ENCODE measurements around the gene UEVLD.

Gene UEVLD

DNA sequence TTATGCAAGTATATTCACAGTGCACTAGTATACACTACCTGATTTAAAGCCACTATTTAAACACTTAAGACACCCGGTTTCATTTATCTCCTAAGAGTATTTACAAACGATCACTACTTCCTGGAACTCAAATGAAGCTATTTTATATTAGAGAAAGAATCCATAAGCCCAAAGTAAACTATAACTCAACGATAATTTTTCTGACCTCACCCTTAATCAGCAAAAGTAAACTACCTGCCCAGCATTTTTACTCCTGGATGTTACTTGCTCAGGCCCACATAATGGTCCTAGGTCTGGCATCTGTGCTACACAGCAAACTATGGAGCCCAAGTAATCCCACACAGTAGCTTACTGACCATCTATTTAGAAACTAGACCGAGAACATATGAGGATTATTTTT is 95.2 kb downstream of the UEVLD start:
- no peak for TF ChIP-seq CTCF (IDR thresholded peaks at IDR 0.05)

GRCh38 chr11:18492888-18493287 is 95.6 kb downstream of the UEVLD start:
- TF ChIP-seq CTCF (IDR thresholded peaks at IDR 0.05): no peak

DNA sequence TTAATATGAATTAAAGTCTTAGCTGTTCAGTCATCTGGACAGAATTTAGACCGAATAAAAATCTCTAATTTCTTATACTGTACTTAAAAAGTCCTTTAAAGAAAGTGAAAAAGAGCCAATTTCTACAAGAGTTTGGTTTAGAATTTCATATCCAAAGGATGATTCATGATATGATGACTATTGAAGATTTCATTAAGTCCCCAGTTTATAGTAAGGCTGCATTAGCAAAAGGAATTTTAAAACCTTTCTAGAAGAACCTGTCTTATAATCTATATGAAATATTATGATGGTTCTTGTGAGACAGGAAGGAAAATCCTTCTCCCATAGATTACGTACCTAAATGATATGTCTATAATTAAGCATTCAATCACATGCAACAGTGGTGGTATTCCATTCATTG is 96.6 kb downstream of the UEVLD start:
- no peak for TF ChIP-seq CTCF (IDR thresholded peaks at IDR 0.05)

DNA sequence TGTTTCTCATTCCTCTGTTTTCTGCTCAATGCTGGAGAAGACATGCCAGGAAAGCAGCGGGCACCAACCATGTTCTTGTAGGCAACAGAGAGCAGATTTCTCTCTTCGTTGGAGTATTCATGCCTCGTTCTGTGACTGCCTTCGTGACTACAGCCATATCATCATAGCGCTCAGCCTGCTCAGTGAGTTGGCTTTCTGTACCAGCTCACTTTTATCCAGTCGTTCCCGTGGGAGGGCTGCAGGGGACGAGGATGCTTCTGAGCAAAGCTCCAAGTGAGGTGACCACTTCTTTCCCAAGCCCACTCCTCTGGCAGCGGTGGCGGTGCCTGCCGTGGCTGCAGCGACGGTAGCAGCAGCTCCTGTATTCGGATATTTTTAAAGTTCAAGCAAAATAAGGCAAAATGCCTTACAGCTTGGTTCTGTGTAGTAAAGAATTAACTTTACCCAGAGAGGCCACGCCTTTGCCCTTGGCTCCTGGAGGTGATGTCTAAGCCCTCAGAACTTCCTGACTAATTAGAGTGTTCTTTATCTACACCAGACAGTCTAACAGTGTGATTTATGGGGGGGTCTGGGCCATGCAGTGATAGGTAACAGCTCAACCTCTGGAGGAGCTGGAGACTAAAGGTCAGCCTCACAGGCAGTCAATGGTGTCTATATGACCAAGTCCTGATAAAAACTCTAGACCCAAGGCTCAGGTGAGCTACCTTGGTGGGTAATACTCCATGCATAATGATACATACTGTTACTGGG is 97.6 kb downstream of the UEVLD start:
- TF ChIP-seq CTCF (IDR thresholded peaks at IDR 0.05): no peak

DNA sequence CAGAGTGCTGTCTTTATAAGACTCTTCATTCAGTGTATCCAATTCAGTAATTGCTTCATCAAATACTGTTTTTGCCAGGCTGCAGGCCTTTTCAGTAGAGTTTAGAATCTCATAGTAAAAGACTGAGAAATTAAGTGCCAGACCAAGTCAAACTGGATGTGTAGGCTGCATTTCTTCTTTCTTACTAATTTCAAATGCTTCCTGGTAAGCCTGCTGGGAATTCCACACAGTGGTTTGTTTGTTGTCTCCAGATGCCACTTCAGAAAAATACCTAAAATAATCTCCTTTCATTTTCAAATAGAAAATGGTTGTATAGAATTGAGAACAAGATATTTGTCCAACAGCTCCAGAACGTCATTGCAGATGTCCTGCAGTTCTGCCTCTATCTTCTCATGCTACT is 98.2 kb downstream of the UEVLD start:
- no peak for TF ChIP-seq CTCF (IDR thresholded peaks at IDR 0.05)

DNA sequence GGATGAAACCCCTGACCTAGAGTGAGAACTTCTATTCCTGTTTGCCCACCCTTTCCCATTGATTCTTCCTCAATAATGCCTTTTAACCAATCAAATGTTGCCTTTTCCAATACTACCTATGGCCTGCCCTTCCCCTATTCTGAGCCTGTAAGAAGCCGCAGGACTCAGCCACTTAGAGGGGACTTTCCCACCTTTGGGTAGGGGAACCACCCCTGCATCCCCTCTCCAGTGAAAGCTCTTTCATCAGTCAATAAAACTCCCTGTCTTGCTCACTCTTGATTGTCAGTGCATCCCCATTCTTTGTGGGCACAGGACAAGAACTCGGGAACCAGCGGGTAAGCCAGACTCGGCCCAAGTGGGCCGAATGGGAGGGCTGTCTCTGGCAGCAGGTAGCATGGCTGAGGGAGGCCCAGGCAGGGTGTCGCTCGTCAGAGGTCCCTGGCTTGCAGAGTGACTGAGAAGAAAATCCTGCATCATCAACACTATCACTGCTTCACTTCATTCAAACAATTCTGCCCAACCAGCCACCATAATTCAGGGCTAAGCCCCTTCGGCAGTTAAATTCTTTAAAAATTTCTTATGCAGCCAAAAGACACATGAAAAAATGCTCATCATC is 102.5 kb downstream of the UEVLD start:
- no peak for TF ChIP-seq CTCF (IDR thresholded peaks at IDR 0.05)
